Measurements from ENCODE around the gene GABPB1. TPM values are rescaled to one million over a fixed set of nuclear protein-coding genes. Genes with fewer than 3 reads are reported as not detected.

The GABPB1 gene
- total and polyA plus RNA-seq, 2 experiments from 2014 or later = 23.3 to 38.7 TPM

DNA sequence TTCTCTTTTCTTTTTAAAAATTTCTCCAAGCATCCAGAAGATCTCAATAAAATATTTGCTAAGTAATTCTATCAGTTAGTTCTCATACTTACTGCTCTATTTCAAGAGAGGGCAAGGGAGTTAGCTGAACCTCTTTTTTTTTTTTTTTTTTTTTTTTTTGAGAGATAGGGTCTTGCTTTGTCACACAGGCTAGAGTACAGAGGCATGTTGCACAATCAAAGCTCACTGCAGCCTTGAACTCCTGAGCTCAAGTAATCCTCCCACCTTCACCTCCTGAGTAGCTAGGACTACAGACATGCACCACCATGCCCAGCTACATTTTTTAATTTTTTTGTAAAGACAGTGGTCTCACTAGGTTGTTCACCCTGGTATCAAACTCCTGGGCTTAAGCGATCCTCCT lies 110.8 kb downstream of the GABPB1 start:
- DNase-seq (ENCODE audit: low spot score) = no peak
- no peaks in the 10 kb centered on the region for H3K4me1 ChIP-seq (ENCODE audit: insufficient read depth)
- H3K79me2 ChIP-seq = no peaks in the 10 kb centered on the region
- 85% methylated on average over 1 of the region's 1 CpG for WGBS (ENCODE audit: low lambda C conversion rate, missing lambda C conversion rate)
- H3K36me3 ChIP-seq (replicated peaks; ENCODE audit: insufficient read depth, low read depth) = no peaks in the 10 kb centered on the region
- H3K27me3 ChIP-seq = no peaks in the 10 kb centered on the region
- H3K4me3 ChIP-seq = no peak overlapping the region
- no peak overlapping the region for H3K4me2 ChIP-seq
- H3K27ac ChIP-seq = no peak overlapping the region
- no peak overlapping the region for H2AFZ ChIP-seq
- no peaks in the 10 kb centered on the region for H3K9me2 ChIP-seq (replicated peaks; ENCODE audit: insufficient read depth)
- no peaks in the 10 kb centered on the region for H4K20me1 ChIP-seq (ENCODE audit: insufficient read depth, poor library complexity, severe bottlenecking)
- no peaks in the 10 kb centered on the region for H3K9me3 ChIP-seq (ENCODE audit: low read depth)
- TF ChIP-seq, protein P1, sequence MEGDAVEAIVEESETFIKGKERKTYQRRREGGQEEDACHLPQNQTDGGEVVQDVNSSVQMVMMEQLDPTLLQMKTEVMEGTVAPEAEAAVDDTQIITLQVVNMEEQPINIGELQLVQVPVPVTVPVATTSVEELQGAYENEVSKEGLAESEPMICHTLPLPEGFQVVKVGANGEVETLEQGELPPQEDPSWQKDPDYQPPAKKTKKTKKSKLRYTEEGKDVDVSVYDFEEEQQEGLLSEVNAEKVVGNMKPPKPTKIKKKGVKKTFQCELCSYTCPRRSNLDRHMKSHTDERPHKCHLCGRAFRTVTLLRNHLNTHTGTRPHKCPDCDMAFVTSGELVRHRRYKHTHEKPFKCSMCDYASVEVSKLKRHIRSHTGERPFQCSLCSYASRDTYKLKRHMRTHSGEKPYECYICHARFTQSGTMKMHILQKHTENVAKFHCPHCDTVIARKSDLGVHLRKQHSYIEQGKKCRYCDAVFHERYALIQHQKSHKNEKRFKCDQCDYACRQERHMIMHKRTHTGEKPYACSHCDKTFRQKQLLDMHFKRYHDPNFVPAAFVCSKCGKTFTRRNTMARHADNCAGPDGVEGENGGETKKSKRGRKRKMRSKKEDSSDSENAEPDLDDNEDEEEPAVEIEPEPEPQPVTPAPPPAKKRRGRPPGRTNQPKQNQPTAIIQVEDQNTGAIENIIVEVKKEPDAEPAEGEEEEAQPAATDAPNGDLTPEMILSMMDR (IDR thresholded peaks at IDR 0.05; ENCODE audit: poor library complexity) = no peak
- no peak for TF ChIP-seq EZH2 (IDR thresholded peaks at IDR 0.05; ENCODE audit: borderline replicate concordance)
- TF ChIP-seq EZH2phosphoT487 (IDR thresholded peaks at IDR 0.05; ENCODE audit: low read depth, severe bottlenecking, unreplicated experiment) = no peak

GRCh38 chr15:50241684-50242450 lies 113.1 kb downstream of the GABPB1 start:
- Histone ChIP-seq H3K27ac (no peak overlapping the region), H2AFZ (no peak overlapping the region), H3K27me3 (no peaks in the 10 kb centered on the region), H3K79me2 (no peaks in the 10 kb centered on the region), H3K9me3 (ENCODE audit: low read depth) (no peaks in the 10 kb centered on the region), H3K36me3 (replicated peaks; ENCODE audit: insufficient read depth, low read depth) (no peaks in the 10 kb centered on the region), H3K4me1 (ENCODE audit: insufficient read depth) (no peaks in the 10 kb centered on the region), H3K4me2 (no peak overlapping the region), H3K9me2 (replicated peaks; ENCODE audit: insufficient read depth) (no peaks in the 10 kb centered on the region), H4K20me1 (ENCODE audit: insufficient read depth, poor library complexity, severe bottlenecking) (no peaks in the 10 kb centered on the region), H3K4me3 (no peak overlapping the region)
- DNase-seq (ENCODE audit: low spot score) = no peak
- 81% methylated on average over 5 of the region's 5 CpGs for WGBS (ENCODE audit: low lambda C conversion rate, missing lambda C conversion rate)
- no peak for TF ChIP-seq EZH2phosphoT487 (IDR thresholded peaks at IDR 0.05; ENCODE audit: low read depth, severe bottlenecking, unreplicated experiment)
- TF ChIP-seq, protein P1 (IDR thresholded peaks at IDR 0.05; ENCODE audit: poor library complexity) = no peak
- no peak for TF ChIP-seq EZH2 (IDR thresholded peaks at IDR 0.05; ENCODE audit: borderline replicate concordance)

DNA sequence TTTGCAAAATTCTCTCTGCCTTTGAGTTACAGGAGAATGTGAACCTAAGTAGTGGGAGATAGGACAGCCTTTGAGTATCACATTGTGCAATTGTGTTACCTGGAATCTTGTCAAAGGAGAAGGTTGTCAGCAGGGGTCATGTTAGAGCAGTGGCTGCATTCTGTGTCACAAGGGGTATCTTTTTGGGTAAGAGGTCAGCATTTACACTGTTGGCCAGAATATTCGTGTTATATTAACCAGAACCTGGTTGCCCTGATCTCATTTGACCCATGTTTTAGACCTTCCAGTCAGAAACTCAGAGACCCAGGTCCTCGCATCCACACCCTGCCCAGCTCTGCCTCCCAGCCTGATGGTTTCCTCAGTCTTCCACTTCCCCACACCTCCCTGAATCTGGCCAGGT lies 116.7 kb downstream of the GABPB1 start:
- Histone ChIP-seq H3K9me3 (ENCODE audit: low read depth) (no peaks in the 10 kb centered on the region), H3K4me1 (ENCODE audit: insufficient read depth) (no peaks in the 10 kb centered on the region), H4K20me1 (ENCODE audit: insufficient read depth, poor library complexity, severe bottlenecking) (no peaks in the 10 kb centered on the region), H3K9me2 (replicated peaks; ENCODE audit: insufficient read depth) (no peaks in the 10 kb centered on the region), H3K27me3 (no peaks in the 10 kb centered on the region), H3K79me2 (no peaks in the 10 kb centered on the region), H3K4me3 (no peak overlapping the region), H3K36me3 (replicated peaks; ENCODE audit: insufficient read depth, low read depth) (no peaks in the 10 kb centered on the region), H3K4me2 (no peak overlapping the region), H3K27ac (no peak overlapping the region), H2AFZ (no peak overlapping the region)
- no peak for DNase-seq (ENCODE audit: low spot score)
- 82% methylated on average over 2 of the region's 2 CpGs for WGBS (ENCODE audit: low lambda C conversion rate, missing lambda C conversion rate)
- TF ChIP-seq EZH2 (IDR thresholded peaks at IDR 0.05; ENCODE audit: borderline replicate concordance) = no peak
- TF ChIP-seq, protein P1 (IDR thresholded peaks at IDR 0.05; ENCODE audit: poor library complexity) = no peak
- TF ChIP-seq EZH2phosphoT487 (IDR thresholded peaks at IDR 0.05; ENCODE audit: low read depth, severe bottlenecking, unreplicated experiment) = no peak
